Measurements from ENCODE around the gene PLIN1.

Gene PLIN1

DNA sequence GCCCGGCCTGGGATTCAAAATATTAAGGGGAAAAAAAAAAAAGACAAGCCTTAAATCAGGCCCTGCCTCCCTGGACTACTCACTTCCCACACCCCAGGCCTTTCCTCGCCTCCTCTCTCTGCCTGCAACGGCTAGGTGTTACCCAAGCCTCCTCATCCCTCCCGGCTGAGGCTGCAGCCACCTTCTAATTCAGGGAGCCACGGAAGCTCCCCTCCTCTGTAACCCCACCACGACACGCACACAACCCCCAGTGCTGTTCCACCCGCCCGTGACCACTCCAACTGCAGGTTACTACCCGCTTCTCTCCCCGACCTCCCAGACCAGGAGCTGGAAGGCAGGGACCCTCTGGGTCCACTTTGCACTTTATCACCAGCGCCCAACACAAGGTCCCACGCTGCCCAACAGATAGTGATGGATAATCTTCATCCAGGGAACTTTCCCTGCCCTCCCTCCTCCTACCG is 24.8 kb downstream of the PLIN1 start:
- no peak for DNase-seq (ENCODE audit: low read depth)

DNA sequence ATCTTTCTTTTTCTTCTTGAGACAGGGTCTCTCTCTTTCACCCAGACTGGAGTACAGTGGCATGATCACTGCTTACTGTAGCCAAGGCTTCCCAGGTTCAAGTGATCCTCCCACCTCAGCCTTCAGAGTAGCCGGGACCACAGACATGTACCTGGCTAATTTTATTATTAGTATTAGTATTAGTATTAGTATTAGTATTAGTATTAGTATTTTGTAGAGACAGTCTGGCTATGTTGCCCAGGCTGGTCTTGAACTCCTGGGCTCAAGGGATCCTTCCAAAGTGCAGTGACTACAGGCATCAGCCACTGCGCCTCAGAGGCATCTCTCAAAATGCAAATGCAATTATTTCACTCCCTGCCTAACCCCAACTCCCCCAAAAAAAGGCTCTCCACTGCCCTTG is 25.6 kb downstream of the PLIN1 start:
- DNase-seq (ENCODE audit: low read depth): no peak

DNA sequence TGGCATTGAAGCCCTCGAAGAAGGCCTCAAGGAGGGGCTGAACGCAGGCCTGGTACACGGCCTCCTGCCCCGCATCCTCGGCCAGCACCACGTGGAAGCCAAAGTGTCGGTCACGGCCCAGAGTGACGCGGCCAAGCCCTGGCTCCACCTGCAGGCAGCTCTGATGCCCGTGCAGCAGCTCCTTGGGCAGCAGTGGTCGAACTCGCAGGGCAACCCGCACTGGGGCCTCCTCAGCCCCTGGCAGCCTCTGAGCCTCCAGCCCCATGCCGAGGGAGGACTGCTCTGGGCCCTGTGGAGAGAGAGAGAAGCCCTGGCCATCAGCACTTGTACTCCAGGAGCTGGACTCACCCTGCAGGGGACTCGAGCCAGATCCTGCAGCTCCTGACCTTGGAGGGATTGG is 26.5 kb downstream of the PLIN1 start:
- no peak for DNase-seq (ENCODE audit: low read depth)

DNA sequence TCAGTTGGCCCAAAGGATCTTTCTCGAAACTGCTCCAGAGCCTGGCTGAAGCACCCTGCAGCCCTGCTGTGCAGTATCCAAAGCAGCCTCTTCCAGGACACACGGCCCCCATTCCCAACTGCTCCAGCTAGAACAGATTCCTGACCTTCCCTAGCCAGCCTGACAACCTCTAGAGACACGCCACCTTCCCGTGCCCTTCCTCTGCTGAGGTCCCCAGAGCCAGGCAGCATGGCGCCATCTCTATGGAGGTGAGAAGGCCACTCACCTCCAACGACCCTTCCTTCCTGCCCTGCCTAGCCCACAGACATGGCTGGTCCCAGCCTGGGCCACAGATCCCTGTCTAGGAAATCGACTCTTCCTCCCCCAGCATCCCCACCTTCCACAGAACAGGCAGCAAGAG is 27.0 kb downstream of the PLIN1 start:
- no peak for DNase-seq (ENCODE audit: low read depth)

DNA sequence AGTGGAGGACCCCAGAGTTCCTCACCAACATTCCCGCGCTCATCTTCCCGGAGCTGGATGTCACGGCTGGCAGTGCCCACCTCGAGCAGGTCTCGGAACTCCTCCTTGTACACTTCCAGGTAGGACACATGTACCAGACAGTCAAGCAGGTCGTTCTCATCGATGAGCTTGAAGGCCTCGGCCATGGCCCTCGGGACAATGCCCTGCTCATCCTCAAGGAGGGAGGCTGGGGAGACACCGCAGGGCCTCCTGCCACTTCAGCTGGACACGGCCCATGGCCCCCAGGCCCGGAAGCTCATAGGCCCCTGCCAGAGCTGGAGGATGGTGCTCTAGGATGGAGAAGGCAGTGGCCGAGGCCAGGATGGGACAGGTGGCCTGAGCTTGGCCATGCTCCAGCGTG is 29.5 kb downstream of the PLIN1 start:
- no peak for DNase-seq (ENCODE audit: low read depth)

DNA sequence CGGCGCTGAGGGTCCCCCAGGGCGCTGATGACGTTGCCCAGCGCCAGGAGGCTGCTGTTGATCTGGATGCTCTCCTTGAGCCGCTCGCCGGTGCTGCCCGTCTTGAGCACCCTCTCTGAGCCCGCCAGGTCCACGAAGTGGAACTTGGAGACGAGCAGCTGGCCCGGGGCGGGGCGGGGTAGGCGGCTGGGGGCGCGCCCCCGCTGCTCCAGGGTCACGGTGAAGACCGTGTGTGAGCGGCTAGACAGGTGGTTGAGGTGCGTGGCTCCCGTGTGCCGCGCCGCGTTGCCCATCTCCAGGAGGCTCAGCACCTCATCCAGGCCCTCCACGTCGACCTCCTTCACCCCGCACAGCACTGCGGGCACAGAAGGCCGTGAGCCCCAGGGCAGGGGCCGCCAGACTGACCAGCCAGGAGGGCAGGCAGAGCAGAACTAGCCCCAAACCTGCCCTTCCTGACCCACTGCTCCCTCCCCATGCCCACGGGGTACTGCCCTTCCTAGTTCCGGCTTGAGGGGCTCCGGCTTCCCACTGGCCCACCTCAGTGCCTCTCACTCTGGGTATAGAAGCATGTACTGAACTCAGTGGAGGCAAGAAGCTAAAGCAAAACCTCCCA is 30.0 kb downstream of the PLIN1 start:
- DNase-seq (ENCODE audit: low read depth): no peak

DNA sequence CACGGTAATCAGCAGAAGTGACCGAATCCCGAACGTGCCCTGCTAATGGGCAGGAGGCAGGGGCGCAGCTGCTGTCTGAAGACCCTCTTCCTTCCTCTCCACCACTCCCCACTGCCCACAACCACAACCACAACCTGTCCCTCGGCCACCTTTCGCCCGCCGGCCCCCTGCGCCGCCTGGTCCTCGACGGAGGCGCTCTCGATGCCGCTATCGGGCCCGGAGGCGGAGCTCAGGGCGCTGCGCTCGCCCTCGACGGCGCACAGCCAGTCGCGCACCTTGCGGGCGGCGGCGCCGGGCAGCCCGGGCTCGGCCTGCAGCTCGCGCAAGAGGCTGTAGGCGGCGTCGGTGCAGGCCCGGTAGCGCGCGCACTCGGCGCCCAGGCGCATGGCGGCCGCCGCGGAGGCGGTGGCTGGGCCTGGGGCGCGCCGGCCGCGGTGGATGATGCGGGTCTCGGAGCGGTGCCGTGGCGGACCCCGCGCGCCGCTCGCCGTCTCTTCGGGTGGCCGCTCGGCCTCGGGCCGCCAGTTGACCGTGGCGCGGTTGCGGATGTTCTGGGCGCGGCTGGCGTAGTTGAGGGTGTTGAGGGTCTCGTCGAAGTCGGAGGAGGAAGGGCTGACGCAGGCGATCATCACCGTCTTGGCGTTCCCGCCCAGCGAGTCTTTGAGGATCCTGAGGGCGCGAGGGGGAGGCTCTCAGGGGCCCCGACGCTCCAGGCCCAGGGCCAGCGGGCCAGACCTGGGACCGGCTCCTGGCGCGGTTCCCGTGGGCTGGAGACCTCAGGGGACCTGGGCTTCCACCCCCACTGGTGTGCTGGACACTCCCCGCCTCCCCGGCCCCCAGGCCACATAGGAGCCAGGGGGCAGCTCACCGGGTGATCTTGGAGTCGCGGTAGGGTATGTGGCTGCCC is 30.8 kb downstream of the PLIN1 start:
- no peak for DNase-seq (ENCODE audit: low read depth)

DNA sequence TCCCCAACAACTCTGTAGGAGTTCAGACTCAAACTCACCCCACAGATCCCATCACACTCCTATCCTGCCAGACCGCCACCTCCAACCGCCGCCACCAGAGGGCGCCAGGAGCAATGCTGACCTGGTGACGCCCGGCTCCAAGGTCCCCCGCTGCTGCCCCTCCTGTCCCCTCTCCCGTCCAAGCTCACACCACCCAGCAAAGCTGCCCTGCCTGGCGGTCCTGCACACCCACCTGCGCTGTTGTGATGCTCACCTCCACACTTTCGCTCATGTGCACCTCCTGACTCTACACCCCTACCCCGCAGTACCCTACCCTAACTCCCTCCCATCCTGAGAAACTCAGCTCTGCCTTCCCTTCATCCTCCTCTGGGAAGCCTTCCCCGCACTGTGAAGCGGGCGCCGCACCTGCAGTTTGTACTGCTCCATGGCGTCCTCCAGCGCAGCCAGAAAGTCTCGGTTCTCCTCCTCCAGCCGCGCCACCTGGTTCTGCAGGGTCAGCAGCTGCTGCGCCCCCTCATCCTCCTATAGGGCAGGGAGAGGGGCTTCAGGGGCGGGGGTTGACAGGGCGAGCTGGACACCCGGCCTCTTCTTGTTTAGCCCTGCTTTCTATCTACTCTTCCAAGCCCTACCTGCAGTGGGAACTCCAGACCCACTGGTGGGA is 31.8 kb downstream of the PLIN1 start:
- DNase-seq (ENCODE audit: low read depth): peak; percentile 24

DNA sequence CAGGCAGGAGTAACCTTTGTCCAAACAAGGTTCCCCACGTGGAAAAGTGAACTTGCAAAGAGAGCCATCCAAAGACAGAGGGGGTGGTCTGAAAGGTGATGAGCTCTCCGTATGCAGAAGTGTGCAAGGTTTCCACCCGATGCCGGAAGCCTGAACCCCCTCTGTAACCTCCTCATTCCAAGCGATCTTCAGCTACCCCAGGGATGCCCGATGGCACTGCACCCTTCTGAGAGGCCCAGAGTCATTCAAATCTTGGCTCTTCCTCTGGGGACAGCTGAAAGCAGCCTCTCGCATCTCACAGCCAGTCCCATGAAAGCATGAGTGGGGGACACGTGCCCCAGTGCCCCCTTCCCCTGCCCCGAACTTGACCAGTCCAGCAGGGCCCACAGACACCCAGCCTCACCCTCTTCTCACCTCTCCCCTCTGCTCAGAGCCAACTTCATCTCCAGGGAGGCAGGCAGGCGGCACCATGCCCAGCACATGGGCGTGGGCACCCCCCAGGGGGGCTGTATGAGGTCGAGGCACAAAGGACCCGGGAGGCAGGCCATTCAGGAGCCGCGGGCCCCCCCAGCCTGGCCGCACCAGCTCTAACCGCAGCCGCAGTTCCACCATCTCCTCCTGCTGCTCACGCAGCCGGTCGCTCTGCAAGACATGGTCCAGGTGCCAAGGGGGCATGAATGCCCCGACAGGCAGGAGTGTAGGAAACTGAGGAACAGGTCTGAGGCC is 32.6 kb downstream of the PLIN1 start:
- no peak for DNase-seq (ENCODE audit: low read depth)

DNA sequence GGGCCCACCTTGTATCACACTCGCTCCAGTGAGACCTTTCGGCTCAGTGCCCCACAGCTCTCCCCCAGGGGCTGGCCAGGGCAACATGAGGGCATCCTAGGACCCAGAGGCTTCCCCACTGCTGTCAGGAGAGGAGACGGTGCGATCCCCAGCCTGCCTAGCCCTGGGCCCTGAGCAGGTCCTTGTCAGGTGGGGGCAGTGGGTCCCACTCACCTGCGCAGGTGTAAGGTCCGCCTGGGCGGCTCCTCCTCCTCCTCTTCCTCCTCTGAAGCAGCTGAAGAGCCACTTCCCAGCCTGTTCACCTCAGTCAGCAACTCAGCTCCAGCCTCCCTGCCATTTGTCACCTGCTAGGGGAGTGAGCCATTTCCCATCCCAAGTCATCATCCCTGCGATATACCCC is 33.5 kb downstream of the PLIN1 start:
- no peak for DNase-seq (ENCODE audit: low read depth)

DNA sequence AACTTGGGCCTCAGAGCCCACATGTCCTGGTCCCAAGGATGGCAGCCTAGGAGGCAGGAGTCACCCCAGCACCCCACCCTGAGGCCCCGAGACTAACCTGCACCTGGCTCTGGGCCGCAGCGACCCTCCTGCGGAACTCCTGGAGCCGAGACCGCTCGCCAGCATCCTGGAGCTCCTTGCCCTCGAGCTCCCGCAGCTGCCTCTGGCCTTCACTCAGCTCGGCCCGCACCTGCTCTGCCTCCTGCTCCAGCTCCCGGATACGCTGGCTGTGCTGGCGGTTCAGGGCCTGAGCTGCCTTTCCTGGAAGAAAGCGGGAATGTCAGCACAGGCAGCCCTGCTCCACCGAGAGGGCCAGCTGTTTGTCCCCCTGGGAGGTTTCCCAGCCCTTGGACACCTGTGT is 37.1 kb downstream of the PLIN1 start:
- no peak for DNase-seq (ENCODE audit: low read depth)

DNA sequence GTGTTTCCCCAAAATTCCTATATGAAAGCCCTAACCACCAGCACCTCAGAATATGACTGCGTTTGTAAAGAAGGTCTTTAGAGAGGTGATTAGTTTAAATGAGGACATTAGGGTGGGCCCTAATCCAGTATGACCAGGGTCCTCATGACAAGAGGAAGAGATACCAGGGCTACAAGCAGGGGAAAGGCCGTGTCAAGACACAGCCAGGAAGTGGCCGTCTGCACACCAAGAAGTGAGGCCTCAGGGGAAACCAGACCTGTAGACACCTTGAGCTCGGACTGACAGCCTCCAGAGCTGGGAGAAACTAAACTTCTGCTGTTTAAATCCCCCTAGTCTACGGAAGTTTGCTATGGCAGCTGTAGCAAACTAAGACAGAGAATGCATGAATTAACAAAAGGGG is 38.1 kb downstream of the PLIN1 start:
- DNase-seq (ENCODE audit: low read depth): no peak

DNA sequence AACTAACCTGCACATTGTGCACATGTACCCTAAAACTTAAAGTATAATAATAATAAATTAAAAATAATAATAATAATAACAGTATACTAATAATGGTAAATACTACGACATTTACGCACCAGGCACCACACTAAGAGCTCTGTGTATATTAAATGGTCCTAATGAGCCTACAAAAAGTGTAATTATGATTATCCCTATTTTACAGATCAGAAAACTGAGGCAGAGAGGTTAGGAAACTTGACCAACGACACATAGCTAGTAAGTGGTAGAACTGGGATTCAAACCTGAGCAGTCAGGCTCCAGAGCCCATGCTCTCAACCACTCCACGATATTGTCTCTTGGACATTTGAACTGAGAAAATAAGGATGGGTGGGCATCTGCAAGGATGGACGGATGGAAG is 38.9 kb downstream of the PLIN1 start:
- DNase-seq (ENCODE audit: low read depth): no peak

DNA sequence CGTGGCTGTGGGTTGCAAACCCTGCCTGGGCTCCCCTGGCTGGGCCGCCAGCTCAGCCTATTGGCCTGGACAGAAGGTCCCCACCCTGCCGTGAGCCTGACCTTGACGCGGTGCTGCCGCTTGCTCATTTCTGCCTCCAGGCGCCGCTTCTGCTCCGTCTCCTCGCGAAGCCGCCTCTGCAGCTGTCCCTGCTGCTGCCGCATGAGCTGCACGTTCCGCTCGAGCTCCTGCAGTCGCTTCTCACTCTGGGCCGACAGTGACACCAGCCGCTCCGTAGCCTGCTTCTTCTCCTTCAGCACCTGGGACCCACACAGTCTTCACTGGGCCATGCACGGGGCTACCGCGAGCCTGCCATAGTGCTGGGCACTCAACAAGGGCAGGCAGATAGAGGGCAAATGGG is 45.6 kb downstream of the PLIN1 start:
- DNase-seq (ENCODE audit: low read depth): no peak

DNA sequence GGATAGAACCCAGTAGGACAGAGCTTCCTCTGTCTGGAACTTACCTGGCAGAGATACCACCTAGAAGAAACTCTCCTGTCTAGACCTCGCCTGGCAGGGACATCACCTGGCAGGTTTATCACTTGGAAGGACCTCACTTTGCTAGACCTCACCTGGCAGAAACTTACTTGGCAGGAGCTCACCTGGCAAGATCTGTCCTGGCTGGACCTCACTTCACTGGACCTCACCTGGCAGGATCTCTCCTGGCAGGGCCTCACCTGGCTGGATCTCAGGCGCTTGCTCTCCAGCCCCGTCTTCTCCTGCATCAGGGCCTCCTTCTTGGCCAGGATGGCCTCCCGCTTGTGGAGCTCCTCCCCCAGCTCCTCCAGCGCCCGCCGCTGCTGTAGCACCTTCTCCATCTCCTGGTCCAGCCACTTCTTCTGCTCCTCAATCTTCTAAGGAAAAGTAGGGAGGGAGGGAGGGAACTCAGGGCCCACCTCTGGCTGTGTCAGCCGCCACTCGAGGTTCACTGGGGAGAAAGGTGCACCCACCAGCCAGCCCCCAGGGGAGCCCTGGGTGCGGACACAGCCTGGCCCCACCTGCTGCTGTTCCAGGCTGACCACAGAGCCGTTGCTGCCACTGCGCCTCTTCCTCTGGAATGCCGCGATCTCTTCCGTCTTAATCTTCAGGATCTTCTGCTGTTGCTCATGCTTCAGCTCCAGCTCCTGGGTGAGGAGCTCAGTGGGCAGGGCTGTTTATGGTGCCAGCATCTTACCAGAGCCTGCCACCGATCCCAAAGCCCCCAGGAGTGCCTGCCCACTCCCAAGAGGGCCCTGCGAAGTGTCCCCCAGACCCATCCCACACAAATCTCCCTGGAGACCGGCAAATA is 46.4 kb downstream of the PLIN1 start:
- DNase-seq (ENCODE audit: low read depth): no peak

DNA sequence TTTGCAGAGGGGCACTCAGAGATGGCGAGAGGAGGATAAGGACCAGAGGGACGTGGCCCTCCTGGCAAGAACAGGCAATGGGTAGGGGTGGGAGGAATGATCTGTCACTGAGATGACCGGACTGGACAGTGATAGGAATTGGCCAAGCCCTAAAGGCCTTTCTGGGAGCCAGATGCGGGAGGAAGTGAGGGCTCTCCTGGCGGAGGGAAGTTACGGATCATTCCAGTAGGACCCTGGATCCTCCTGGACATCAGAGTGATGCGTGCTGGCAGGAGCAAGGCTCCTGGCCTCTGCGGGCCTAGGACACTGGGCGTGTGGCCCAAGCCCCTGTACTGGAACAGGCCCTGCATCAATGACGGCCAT is 47.3 kb downstream of the PLIN1 start:
- no peak for DNase-seq (ENCODE audit: low read depth)

DNA sequence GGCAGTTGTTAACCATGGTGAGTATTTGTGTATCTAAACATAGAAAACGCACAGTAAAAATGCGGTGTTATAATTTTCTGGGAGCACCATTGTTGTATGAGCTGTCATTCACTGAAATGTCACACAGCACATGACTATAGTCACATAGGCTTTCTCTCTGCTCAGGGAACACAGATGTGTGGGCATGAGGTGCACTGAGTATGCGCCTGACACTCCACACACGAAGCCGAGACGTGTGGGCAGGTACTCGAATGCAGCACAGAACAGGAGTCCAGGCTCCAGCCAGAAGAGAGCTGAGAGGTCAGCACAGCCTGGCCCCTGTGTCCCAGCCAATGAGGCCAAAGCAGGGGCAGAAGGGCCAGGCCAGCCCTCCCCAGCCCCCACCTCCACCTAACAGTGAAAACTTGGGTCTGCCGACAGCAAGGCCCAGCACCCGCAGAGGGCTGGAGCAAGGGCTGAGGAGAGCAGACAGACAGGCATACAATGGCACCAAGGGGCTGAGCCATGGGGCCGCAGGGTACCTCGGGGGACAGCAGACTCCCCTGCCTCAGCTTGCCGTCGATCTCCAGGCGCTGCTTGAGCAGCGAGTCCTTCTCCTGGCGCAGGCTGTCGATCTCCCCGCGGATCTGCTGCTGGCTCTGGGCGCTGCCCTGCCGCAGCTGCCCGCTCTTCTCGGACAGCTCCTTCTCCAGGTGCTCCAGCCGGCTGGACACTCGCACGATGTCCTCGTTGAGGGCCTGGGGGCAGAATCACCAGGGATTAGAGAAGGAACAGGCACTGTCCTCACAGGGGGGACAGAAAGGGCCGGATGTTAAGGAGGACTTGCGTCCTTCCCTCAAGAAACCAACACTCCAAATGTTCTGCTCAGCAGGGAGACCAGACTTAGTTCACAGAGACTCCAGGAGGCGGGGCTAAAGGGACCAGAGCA is 47.9 kb downstream of the PLIN1 start:
- no peak for DNase-seq (ENCODE audit: low read depth)

DNA sequence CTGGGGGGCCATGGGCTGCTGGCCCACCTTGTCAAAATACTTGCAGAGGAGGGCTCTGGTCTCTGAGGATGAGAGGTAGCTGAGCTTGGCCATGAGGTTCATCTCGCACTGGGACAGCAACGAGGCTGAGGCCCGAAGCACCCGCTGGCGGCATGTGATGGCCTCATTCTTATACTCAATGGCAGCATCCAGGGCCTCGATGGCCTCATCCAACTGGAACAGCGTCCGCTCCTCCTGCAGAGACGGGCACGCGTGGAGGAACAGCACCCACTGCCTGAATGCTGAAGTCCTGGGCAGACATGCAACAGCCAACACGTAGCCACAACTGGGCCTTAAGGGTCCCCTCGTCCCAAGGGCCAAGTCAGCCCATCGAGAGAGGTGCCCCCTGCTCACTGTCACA is 48.9 kb downstream of the PLIN1 start:
- no peak for DNase-seq (ENCODE audit: low read depth)

DNA sequence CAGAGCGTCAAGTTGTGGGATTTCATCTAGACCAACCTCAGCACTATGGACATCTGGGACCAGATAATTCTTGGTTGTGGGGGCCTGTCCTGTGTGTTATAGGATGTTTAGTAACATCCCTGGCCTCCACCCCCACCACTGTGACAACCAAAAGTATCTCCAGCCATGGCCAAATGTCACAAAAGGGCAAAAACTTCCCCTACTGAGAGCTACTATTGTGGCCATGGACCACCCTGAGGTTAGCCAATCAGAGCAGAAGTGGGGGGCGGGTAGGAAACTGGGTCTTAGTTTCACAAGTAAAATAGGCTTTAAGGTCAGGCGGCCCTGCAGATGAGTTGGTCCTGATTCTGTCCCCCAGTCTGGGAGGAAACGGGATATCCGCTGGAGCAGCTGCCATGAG is 49.3 kb downstream of the PLIN1 start:
- no peak for DNase-seq (ENCODE audit: low read depth)
